Measurements from ENCODE around the gene ATP4A. TPM values are rescaled to one million over a fixed set of nuclear protein-coding genes. Genes with fewer than 3 reads are reported as not detected.

The ATP4A gene
- not detected in 2 replicates for total RNA-seq

DNA sequence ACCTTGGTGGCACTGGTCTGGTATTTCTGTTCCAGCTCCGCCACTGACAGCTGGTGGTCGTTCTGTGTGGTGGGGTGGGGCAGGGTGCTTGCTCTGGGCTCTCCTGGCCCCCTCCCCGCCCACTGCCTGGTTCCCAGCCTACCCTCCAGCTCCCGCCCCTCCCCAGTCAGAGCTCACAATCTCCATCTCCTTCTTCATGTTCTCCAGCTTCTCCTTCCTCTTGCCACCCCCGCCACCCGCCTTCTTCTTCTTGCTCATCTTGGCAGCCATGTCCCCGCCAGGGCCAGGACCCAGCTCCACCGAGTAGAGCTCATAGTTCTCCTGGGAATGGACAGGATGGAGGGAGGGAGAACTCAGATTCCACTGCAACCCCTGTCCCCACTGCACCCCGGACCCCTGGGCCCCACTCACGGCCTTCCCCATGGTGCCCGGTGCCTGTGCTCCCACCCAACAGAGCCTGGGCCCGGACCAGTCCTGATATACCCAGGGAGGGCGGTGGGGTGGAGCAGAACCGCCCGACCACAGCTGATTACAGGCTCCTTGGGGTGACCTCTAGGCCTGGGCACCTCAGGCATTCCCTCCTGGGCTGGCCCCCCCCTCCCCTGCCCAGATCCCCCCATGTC lies at the start of gene ATP4A:
TSS of gene ATP4A (minus strand) at position 452 of the 623 bp plus-strand sequence. CDS start at position 423, 29 bp downstream.
- H3K9me3 Mint-ChIP-seq, result no peaks in the 10 kb centered on the region
- H3K4me1 Mint-ChIP-seq, result peaks cover 13% of the 10 kb centered on the region
- H3K27me3 Mint-ChIP-seq, result peaks cover 51% of the 10 kb centered on the region
- no peak within 1 kb of the TSS for H3K4me3 Mint-ChIP-seq
- intact Hi-C loops (cut with micrococcal nuclease), result no loop called here
- H3K27ac Mint-ChIP-seq, result no peak within 1 kb of the TSS
- TF ChIP-seq, protein P1, sequence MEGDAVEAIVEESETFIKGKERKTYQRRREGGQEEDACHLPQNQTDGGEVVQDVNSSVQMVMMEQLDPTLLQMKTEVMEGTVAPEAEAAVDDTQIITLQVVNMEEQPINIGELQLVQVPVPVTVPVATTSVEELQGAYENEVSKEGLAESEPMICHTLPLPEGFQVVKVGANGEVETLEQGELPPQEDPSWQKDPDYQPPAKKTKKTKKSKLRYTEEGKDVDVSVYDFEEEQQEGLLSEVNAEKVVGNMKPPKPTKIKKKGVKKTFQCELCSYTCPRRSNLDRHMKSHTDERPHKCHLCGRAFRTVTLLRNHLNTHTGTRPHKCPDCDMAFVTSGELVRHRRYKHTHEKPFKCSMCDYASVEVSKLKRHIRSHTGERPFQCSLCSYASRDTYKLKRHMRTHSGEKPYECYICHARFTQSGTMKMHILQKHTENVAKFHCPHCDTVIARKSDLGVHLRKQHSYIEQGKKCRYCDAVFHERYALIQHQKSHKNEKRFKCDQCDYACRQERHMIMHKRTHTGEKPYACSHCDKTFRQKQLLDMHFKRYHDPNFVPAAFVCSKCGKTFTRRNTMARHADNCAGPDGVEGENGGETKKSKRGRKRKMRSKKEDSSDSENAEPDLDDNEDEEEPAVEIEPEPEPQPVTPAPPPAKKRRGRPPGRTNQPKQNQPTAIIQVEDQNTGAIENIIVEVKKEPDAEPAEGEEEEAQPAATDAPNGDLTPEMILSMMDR (IDR thresholded peaks at IDR 0.05), result no peak
- no peak for DNase-seq
- ATAC-seq (ENCODE audit: low read depth), result no peak
- ChIA-PET POLR2A (interaction anchor here (0.9 kb wide), 1 partner anchor 185 kb away, joined by 5 read pairs; no protein-coding TSS in a partner anchor), CTCF (no interaction called here)
- no peaks in the 10 kb centered on the region for H3K36me3 Mint-ChIP-seq (ENCODE audit: low read depth)

DNA sequence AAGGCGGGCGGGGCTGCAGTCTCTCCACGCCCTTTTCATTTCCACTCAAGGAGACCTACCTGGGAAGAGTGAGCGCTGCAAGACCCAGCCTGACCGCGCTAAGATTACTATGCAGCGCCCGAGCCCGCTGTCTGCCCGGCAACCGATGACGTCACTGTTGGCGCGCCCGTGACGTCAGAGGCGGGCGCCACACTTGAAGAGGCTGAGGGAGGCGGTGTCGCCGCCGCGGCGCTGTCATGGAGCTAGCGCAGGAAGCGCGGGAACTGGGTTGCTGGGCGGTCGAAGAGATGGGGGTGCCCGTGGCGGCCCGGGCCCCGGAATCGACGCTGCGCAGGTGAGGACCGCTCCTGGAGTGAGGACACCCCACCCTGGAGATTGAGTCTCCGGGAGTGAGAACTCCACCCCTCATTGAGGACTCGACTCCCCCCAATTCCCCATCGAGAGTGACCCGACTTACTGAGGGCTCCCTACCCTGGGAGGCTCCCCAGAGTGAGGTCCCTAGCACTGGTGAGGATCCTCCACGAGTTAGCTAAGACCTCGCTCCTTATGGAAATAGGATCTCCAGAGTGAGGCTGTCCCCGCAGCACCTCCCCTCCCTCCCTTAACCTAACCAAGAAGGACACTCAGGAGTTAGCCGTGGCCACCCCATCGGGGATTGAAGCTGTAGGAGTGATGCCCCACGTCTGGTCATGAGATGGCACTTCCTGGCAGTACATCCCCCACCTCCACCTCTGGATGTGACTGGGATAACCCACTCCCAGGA lies 49.3 kb upstream of the ATP4A start, which contains the start of gene HAUS5:
TSS of gene HAUS5 (plus strand) at position 177 of the 763 bp plus-strand sequence. CDS start at position 237, 60 bp downstream.
- TF ChIP-seq, protein P1 (IDR thresholded peaks at IDR 0.05), result no peak
- Mint-ChIP-seq H3K36me3 (ENCODE audit: low read depth) (peaks cover 16% of the 10 kb centered on the region), H3K27ac (peak within 1 kb of the TSS; percentile 93), H3K27me3 (no peaks in the 10 kb centered on the region), H3K9me3 (peaks cover 2% of the 10 kb centered on the region), H3K4me1 (peaks cover 48% of the 10 kb centered on the region), H3K4me3 (peak within 1 kb of the TSS; percentile 87)
- intact Hi-C loops (cut with micrococcal nuclease), result loop anchor here (1.0 to 2.0 kb wide), 4 partner anchors 16 to 132 kb away; partner anchors contain the start of genes PSENEN, TMEM147 and U2AF1L4
- CTCF ChIA-PET, result interaction anchor here (0.9 to 1.2 kb wide), 4 partner anchors 30 to 102 kb away, joined by 3 to 4 read pairs (median 3); no protein-coding TSS in a partner anchor
- DNase-seq (peak; percentile 99), ATAC-seq (ENCODE audit: low read depth) (peak; percentile 78)
- POLR2A ChIA-PET, result interaction anchor here (0.6 to 2.0 kb wide), 13 partner anchors 10 to 374 kb away, joined by 3 to 19 read pairs (median 6); partner anchors contain the start of genes COX6B1, ETV2, IGFLR1 and RBM42

DNA sequence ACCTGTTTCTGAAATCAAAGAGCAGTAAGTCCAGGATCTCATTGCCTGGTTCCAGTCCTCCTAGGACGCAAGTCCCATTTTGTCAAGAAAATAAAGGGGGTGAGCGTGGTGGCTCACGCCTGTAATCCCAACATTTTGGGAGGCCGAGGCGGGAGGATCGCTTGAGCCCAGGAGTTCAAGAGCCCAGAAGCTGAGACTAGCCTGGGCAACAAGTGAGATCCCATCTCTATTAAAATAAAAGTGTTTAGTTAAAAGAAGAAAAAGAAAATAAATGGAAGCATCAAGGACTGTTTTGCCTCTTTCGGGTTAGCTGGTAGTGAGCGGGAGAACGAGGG lies 48.7 kb upstream of the ATP4A start:
- Mint-ChIP-seq H3K27me3 (no peaks in the 10 kb centered on the region), H3K36me3 (ENCODE audit: low read depth) (peaks cover 12% of the 10 kb centered on the region), H3K27ac (peak overlapping the region; percentile 93), H3K9me3 (peaks cover 4% of the 10 kb centered on the region), H3K4me3 (peak overlapping the region; percentile 87), H3K4me1 (peaks cover 48% of the 10 kb centered on the region)
- peak; percentile 21 for DNase-seq
- no peak for ATAC-seq (ENCODE audit: low read depth)
- intact Hi-C loops (cut with micrococcal nuclease), result loop anchor here (1.0 to 2.0 kb wide), 4 partner anchors 16 to 133 kb away; partner anchors contain the start of genes PSENEN, TMEM147 and U2AF1L4
- POLR2A ChIA-PET, result interaction anchor here (1.0 to 2.0 kb wide), 9 partner anchors 10 to 161 kb away, joined by 3 to 19 read pairs (median 6); partner anchors contain the start of genes COX6B1, ETV2, IGFLR1 and RBM42
- CTCF ChIA-PET, result interaction anchor here (0.9 to 1.0 kb wide), 3 partner anchors 31 to 102 kb away, joined by 3 to 4 read pairs (median 3); no protein-coding TSS in a partner anchor
- TF ChIP-seq, protein P1 (IDR thresholded peaks at IDR 0.05), result no peak

DNA sequence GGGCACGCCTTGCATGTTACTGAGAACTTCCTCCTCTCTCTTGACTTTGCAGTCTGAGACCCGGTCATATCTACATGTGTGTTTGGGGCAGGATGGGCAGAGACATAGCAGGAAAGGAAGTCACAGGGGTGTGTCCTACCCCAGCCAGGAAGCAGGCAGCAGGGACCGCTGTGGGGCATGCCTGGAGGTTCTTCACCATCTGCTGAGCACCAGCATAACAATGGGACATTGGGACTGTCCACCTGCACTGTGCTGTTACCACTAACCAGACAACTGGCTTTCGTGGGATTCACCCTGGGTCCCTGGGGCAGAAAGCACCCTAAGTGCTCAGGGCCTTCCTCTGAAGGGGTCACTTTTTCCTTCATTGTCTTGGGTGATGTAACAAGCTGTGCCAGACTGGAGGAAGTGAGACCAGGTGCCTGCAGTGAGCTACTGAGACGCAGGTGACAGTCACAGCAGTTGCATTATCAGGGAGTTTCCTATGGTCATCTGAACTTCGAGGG lies 46.4 kb upstream of the ATP4A start:
- POLR2A ChIA-PET, result interaction anchor here (0.9 to 1.9 kb wide), 7 partner anchors 11 to 263 kb away, joined by 3 to 12 read pairs (median 5); partner anchors contain the start of genes COX6B1, FFAR1 and RBM42
- peak; percentile 58 for ATAC-seq (ENCODE audit: low read depth)
- peak overlapping the region; percentile 93 for H3K27ac Mint-ChIP-seq
- peaks cover 4% of the 10 kb centered on the region for H3K9me3 Mint-ChIP-seq
- peaks cover 48% of the 10 kb centered on the region for H3K4me1 Mint-ChIP-seq
- peak overlapping the region; percentile 25 for H3K4me3 Mint-ChIP-seq
- intact Hi-C loops (cut with micrococcal nuclease), result no loop called here
- TF ChIP-seq, protein P1 (IDR thresholded peaks at IDR 0.05), result no peak
- CTCF ChIA-PET, result no interaction called here
- H3K27me3 Mint-ChIP-seq, result no peaks in the 10 kb centered on the region
- DNase-seq, result peak; percentile 41
- H3K36me3 Mint-ChIP-seq (ENCODE audit: low read depth), result peaks cover 3% of the 10 kb centered on the region

All from activated B cell treated with CpG ODN at 0.5 μM for 24 hours (primary cell).